ENCODE results near the gene ZWILCH. TPM values are rescaled to one million over a fixed set of nuclear protein-coding genes. Genes with fewer than 3 reads are reported as not detected.

Gene ZWILCH
- total and polyA plus RNA-seq, 2 of the 4 experiments (the other 2 are of a cell fraction): 10.5 to 22.2 TPM

GRCh38 chr15:66588537-66588936 lies 83.4 kb downstream of the ZWILCH start:
- Histone ChIP-seq H3K79me1 (ENCODE audit: low read depth in 1 of 2, low read length in 2 of 2) (no peaks in the 10 kb centered on the region), H2BK15ac (ENCODE audit: low read depth, low read length) (no peak overlapping the region), H2BK20ac (ENCODE audit: low read depth, low read length) (no peak overlapping the region), H3K23ac (ENCODE audit: low read depth, low read length) (no peak overlapping the region), H3K4me1 (ENCODE audit: control insufficient read depth, insufficient read depth, low read length) (no peaks in the 10 kb centered on the region), H4K20me1 (ENCODE audit: insufficient read depth, low read length) (no peaks in the 10 kb centered on the region), H3K27ac (ENCODE audit: insufficient read depth, low read length) (no peak overlapping the region), H2BK5ac (ENCODE audit: low read depth, low read length, poor library complexity, severe bottlenecking) (no peak overlapping the region), H3K14ac (replicated peaks; ENCODE audit: low read depth, low read length) (no peak overlapping the region), H3K9me3 (ENCODE audit: control insufficient read depth, insufficient read depth, low read length) (no peaks in the 10 kb centered on the region), H2AK9ac (replicated peaks; ENCODE audit: low read depth, low read length, poor library complexity) (peak overlapping the region; percentile 42), H3K18ac (ENCODE audit: low read depth, low read length) (no peak overlapping the region), H4K8ac (ENCODE audit: low read depth in 2 of 2, low read length in 2 of 2) (no peak overlapping the region), H3K4ac (ENCODE audit: low read depth, low read length) (no peak overlapping the region), H3K9me1 (ENCODE audit: insufficient read depth, low read length) (no peaks in the 10 kb centered on the region), H3K56ac (ENCODE audit: extremely low read depth, insufficient read depth, low read length) (no peak overlapping the region), H2AFZ (replicated peaks; ENCODE audit: low read length, poor library complexity) (no peak overlapping the region), H3K27me3 (ENCODE audit: control insufficient read depth, insufficient read depth, low read length) (peaks cover 30% of the 10 kb centered on the region), H2BK120ac (ENCODE audit: low read depth, low read length) (no peak overlapping the region), H4K5ac (ENCODE audit: low read depth, low read length) (no peak overlapping the region), H3K9ac (ENCODE audit: low read depth, low read length) (no peak overlapping the region), H3K4me3 (ENCODE audit: insufficient read depth, low read depth, low read length) (no peak overlapping the region), H2AK5ac (ENCODE audit: low read depth, low read length) (no peak overlapping the region), H3K4me2 (ENCODE audit: low read depth, low read length) (no peak overlapping the region), H3K36me3 (ENCODE audit: control insufficient read depth, insufficient read depth, low read length) (no peaks in the 10 kb centered on the region), H4K91ac (ENCODE audit: insufficient read depth, low read depth, low read length) (no peak overlapping the region)
- CTCF ChIA-PET: no interaction called here
- DNase-seq (no peak), ATAC-seq (ENCODE audit: low read depth) (no peak; the same call in 1 of the 2 replicates)
- intact Hi-C loops (cut with micrococcal nuclease): no loop called here
- no TSS peak for BruUV-seq (replicated peaks)
- in situ Hi-C loops (cut with MboI; ENCODE audit: low sequenced_read_pairs): no loop called here
- no CpG with 5 or more reads among the region's 5 CpGs for WGBS, 2 experiments (ENCODE audit: extremely low coverage in 2 of 2, insufficient read length in 1 of 2)
- no peak for TF ChIP-seq FOS (IDR thresholded peaks at IDR 0.05; ENCODE audit: low read depth, low read length)
- 0 out of 2 replicates have a peak, but pooled peaks have one; percentile 20 for TF ChIP-seq CTCF (conservative IDR thresholded peaks at IDR 0.05; ENCODE audit: low read depth, low read length)
- no peak for TF ChIP-seq RFX5 (IDR thresholded peaks at IDR 0.05; ENCODE audit: low read depth, low read length)
- dilution Hi-C loops (cut with HindIII; ENCODE audit: low sequenced_read_pairs, unreplicated experiment): no loop called here
- POLR2A ChIA-PET (ENCODE audit: unreplicated experiment): no interaction called here
